Measurements from ENCODE around the gene SPTBN5. TPM values are rescaled to one million over a fixed set of nuclear protein-coding genes. Genes with fewer than 3 reads are reported as not detected.

SPTBN5 gene
- total RNA-seq, 1 experiment from 2014 or later, result 2.1 TPM

DNA sequence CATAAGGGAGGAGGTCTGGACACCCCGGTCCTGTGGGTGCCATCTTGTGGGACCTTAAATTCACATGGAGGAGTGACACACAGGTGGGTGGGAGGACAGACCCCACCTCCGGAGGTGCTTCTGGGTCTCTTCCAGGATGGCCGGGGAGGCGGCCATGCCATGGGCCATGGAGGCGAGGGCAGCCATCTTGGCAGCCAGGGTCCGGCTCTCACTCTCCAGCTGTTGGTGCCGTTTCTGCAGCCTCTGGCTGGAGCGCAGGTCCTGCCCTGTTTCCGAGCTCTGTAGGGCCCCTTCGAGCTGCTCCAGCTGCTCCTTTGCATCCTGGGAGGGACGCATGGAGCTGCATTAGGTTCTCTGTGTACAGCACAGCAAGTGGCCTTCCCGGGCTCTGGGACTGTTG is 19.1 kb downstream of the SPTBN5 start:
- in situ Hi-C loops (cut with HindIII; ENCODE audit: low pct_unique_long_range_greater_than_20kb, low sequenced_read_pairs), result no loop called here
- ATAC-seq, result no peak
- CTCF ChIA-PET, result no interaction called here

DNA sequence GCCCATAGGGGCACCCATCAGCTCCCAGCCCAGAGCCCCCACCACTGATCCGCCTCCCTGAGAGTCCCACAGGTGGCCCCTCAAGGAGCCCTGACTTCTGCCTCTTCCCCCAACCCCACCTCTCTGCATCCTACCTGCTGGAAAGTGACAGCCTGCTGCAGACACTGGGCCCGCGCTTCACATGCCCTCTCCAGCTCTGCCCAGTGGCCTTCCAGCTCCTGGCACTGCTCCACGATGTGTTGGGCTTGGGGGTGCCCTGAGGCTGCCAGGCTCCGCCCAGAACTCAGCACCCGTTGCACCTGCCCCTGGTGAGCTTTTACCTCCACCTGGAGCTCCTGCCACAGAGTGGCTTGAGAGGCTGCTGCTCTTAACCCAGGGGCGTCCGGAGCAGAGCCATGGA is 20.1 kb downstream of the SPTBN5 start:
- CTCF ChIA-PET, result no interaction called here
- no peak for ATAC-seq
- in situ Hi-C loops (cut with HindIII; ENCODE audit: low pct_unique_long_range_greater_than_20kb, low sequenced_read_pairs), result no loop called here

More for the DNA sequence above, 19.1 kb downstream of the SPTBN5 start:
- no peak for DNase-seq (ENCODE audit: low read depth, low spot score)
- TF ChIP-seq TCF7L2 (IDR thresholded peaks at IDR 0.05; ENCODE audit: low read depth, low read length), result no peak
- TF ChIP-seq POLR2AphosphoS5 (IDR thresholded peaks at IDR 0.05; ENCODE audit: low read depth, low read length), result no peak
- no peak for TF ChIP-seq REST (IDR thresholded peaks at IDR 0.05; ENCODE audit: insufficient read depth in 1 of 2, low read depth in 2 of 2, low read length in 1 of 2)
- no peak for TF ChIP-seq SIN3A (IDR thresholded peaks at IDR 0.05; ENCODE audit: borderline replicate concordance, insufficient read depth, low read depth, low read length)
- no peak for TF ChIP-seq CTCF (IDR thresholded peaks at IDR 0.05)
- no peaks in the 10 kb centered on the region for H3K36me3 ChIP-seq (ENCODE audit: control insufficient read depth, insufficient read depth, low read length)
- BruUV-seq (replicated peaks), result no TSS peak
- no peak overlapping the region for H3K4me3 ChIP-seq (ENCODE audit: low read depth in 2 of 2, low read length in 2 of 2)
- peaks cover 9% of the 10 kb centered on the region; the same call in 1 of the 2 replicates for H3K4me1 ChIP-seq (ENCODE audit: control insufficient read depth, insufficient read depth, low read length)
- H3K9me3 ChIP-seq (ENCODE audit: control insufficient read depth, insufficient read depth, low read depth, low read length), result no peaks in the 10 kb centered on the region
- no peaks in the 10 kb centered on the region for H3K27me3 ChIP-seq (ENCODE audit: control insufficient read depth, insufficient read depth, low read length)
- POLR2A ChIA-PET, result no interaction called here
- intact Hi-C loops (cut with micrococcal nuclease; ENCODE audit: unreplicated experiment), result no loop called here
- H3K27ac ChIP-seq (ENCODE audit: low read length), result no peak overlapping the region

More for the DNA sequence above, 20.1 kb downstream of the SPTBN5 start:
- TF ChIP-seq CTCF (IDR thresholded peaks at IDR 0.05) (no peak), POLR2AphosphoS5 (IDR thresholded peaks at IDR 0.05; ENCODE audit: low read depth, low read length) (no peak), TCF7L2 (IDR thresholded peaks at IDR 0.05; ENCODE audit: low read depth, low read length) (no peak), REST (IDR thresholded peaks at IDR 0.05; ENCODE audit: insufficient read depth in 1 of 2, low read depth in 2 of 2, low read length in 1 of 2) (no peak), SIN3A (IDR thresholded peaks at IDR 0.05; ENCODE audit: borderline replicate concordance, insufficient read depth, low read depth, low read length) (no peak)
- H3K27me3 ChIP-seq (ENCODE audit: control insufficient read depth, insufficient read depth, low read length), result no peaks in the 10 kb centered on the region
- H3K4me1 ChIP-seq (ENCODE audit: control insufficient read depth, insufficient read depth, low read length), result peaks cover 9% of the 10 kb centered on the region; the same call in 1 of the 2 replicates
- POLR2A ChIA-PET, result no interaction called here
- no peak overlapping the region for H3K4me3 ChIP-seq (ENCODE audit: low read depth in 2 of 2, low read length in 2 of 2)
- no peaks in the 10 kb centered on the region for H3K9me3 ChIP-seq (ENCODE audit: control insufficient read depth, insufficient read depth, low read depth, low read length)
- DNase-seq (ENCODE audit: low read depth, low spot score), result no peak
- no peak overlapping the region for H3K27ac ChIP-seq (ENCODE audit: low read length)
- intact Hi-C loops (cut with micrococcal nuclease; ENCODE audit: unreplicated experiment), result no loop called here
- BruUV-seq (replicated peaks), result no TSS peak
- no peaks in the 10 kb centered on the region for H3K36me3 ChIP-seq (ENCODE audit: control insufficient read depth, insufficient read depth, low read length)
